ENCODE results near the gene WDFY2. TPM values are rescaled to one million over a fixed set of nuclear protein-coding genes. Genes with fewer than 3 reads are reported as not detected.

WDFY2 gene
- total RNA-seq, 1 donor, result 10.2 TPM

DNA sequence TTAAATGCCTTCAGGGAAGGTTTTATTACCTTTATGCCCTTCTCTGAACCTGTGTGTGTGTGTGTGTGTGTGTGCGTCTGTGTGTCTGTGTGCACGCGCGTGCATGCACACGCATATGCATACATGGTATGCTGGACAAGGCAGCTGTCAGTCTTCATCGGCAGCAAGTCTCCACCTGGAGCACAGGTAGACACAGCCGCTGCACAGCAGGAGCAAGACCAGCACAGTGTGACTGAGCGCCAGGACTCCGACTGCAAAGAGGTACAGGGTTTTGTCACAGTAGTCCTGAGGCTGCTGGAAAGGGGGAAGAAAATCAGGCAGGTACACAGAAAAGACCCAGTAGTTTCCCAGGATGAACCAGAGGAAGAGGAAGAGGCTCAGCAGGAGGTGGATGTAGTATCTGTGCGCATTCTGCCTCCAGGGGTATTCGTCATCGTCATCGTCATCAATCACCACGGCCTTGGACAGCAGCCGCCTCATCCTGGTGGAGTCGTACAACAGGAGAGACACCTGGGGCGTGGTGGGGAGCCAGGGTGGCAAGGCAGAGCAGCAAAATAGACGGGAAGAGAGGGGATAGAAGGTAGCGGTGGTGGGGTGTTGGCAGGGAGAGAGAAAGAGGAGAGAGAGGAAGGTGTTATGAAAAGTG is 232.5 kb downstream of the WDFY2 start:
- DNase-seq (ENCODE audit: low read depth), result no peak
- H3K4me3 ChIP-seq (ENCODE audit: low read depth, low read length), result no peak overlapping the region
- TF ChIP-seq, protein P1, sequence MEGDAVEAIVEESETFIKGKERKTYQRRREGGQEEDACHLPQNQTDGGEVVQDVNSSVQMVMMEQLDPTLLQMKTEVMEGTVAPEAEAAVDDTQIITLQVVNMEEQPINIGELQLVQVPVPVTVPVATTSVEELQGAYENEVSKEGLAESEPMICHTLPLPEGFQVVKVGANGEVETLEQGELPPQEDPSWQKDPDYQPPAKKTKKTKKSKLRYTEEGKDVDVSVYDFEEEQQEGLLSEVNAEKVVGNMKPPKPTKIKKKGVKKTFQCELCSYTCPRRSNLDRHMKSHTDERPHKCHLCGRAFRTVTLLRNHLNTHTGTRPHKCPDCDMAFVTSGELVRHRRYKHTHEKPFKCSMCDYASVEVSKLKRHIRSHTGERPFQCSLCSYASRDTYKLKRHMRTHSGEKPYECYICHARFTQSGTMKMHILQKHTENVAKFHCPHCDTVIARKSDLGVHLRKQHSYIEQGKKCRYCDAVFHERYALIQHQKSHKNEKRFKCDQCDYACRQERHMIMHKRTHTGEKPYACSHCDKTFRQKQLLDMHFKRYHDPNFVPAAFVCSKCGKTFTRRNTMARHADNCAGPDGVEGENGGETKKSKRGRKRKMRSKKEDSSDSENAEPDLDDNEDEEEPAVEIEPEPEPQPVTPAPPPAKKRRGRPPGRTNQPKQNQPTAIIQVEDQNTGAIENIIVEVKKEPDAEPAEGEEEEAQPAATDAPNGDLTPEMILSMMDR (IDR thresholded peaks at IDR 0.05; ENCODE audit: insufficient read depth, low read length), result no peak

Small RNA genes within 50 kb of the gene (small RNA-seq; reads per million reads assigned to genes)
- gene MIR4703, result not detected
- not detected for gene RN7SL413P
- not detected for gene RNU6-65P
- gene RNY1P6, result not detected

Other genes starting within 250 kb of the WDFY2 start
- not detected in 2 replicates for gene SERPINE3, start 244.8 kb upstream of the WDFY2 start, total RNA-seq (ENCODE audit: low replicate concordance)
- 17.3 and 41.1 TPM in 2 replicates for gene INTS6, start 131.4 kb upstream of the WDFY2 start, total RNA-seq (ENCODE audit: low replicate concordance)
- 2.0 and 3.8 TPM in 2 replicates for gene DHRS12, start 219.7 kb downstream of the WDFY2 start, total RNA-seq (ENCODE audit: low replicate concordance)

Measured in fibroblast of the aortic adventitia (primary cell).